ENCODE results near the gene DDX56.

Gene DDX56

GRCh38 chr7:44561962-44562621, 11.6 kb downstream of the DDX56 start:
- no peak overlapping the region for H3K4me3 ChIP-seq (ENCODE audit: low read length)
- H3K79me2 ChIP-seq (ENCODE audit: low read length), result no peaks in the 10 kb centered on the region
- no peaks in the 10 kb centered on the region for H3K27me3 ChIP-seq (ENCODE audit: low read depth, low read length)
- H3K36me3 ChIP-seq (replicated peaks; ENCODE audit: low read depth, low read length), result peaks cover 24% of the 10 kb centered on the region
- no peaks in the 10 kb centered on the region for H3K9me3 ChIP-seq (ENCODE audit: insufficient read depth, low read length)
- H3K9ac ChIP-seq (ENCODE audit: low read length), result no peak overlapping the region
- no peak overlapping the region for H3K4me2 ChIP-seq (ENCODE audit: low read length)
- peaks cover 10% of the 10 kb centered on the region for H4K20me1 ChIP-seq (ENCODE audit: insufficient read depth, low read length)
- no peak overlapping the region for H2AFZ ChIP-seq (ENCODE audit: low read depth, low read length)
- no peak for TF ChIP-seq EZH2phosphoT487 (IDR thresholded peaks at IDR 0.05; ENCODE audit: low read depth)
- H3K4me1 ChIP-seq (ENCODE audit: low read length), result no peaks in the 10 kb centered on the region
- no peak overlapping the region for H3K27ac ChIP-seq (ENCODE audit: low read length)

DNA sequence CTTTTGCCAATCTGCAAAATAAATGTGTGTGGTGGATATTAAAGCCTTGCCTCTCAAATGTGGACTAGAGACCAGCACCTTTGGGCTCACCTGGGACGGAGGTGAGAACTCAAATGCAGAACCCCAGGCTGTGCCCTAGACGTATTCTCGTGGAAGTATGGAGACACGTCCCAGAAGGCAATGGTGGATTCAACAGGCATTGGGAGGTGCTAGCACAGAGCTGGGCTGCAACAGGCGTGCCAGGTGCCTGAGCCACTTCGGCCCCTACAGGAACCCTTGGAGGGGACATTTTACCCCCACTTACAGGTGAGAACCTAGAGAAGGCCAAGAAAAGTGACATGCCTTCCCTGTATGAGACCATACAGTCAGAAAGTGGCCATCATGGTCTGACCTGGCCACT, 12.2 kb downstream of the DDX56 start:
- peaks cover 10% of the 10 kb centered on the region for H4K20me1 ChIP-seq (ENCODE audit: insufficient read depth, low read length)
- no peaks in the 10 kb centered on the region for H3K27me3 ChIP-seq (ENCODE audit: low read depth, low read length)
- no peak overlapping the region for H3K4me2 ChIP-seq (ENCODE audit: low read length)
- peaks cover 22% of the 10 kb centered on the region for H3K36me3 ChIP-seq (replicated peaks; ENCODE audit: low read depth, low read length)
- H3K4me1 ChIP-seq (ENCODE audit: low read length), result no peaks in the 10 kb centered on the region
- no peak for TF ChIP-seq CTCF (IDR thresholded peaks at IDR 0.05; ENCODE audit: low read depth, low read length)
- no peak for TF ChIP-seq EZH2phosphoT487 (IDR thresholded peaks at IDR 0.05; ENCODE audit: low read depth)
- H3K9ac ChIP-seq (ENCODE audit: low read length), result no peak overlapping the region
- no peak overlapping the region for H3K4me3 ChIP-seq (ENCODE audit: low read length)
- no peaks in the 10 kb centered on the region for H3K79me2 ChIP-seq (ENCODE audit: low read length)
- H3K9me3 ChIP-seq (ENCODE audit: insufficient read depth, low read length), result no peaks in the 10 kb centered on the region
- H2AFZ ChIP-seq (ENCODE audit: low read depth, low read length), result no peak overlapping the region
- H3K27ac ChIP-seq (ENCODE audit: low read length), result no peak overlapping the region

GRCh38 chr7:44559485-44559884, 14.2 kb downstream of the DDX56 start:
- no peaks in the 10 kb centered on the region for H3K27me3 ChIP-seq (ENCODE audit: low read depth, low read length)
- H3K4me2 ChIP-seq (ENCODE audit: low read length), result no peak overlapping the region

DNA sequence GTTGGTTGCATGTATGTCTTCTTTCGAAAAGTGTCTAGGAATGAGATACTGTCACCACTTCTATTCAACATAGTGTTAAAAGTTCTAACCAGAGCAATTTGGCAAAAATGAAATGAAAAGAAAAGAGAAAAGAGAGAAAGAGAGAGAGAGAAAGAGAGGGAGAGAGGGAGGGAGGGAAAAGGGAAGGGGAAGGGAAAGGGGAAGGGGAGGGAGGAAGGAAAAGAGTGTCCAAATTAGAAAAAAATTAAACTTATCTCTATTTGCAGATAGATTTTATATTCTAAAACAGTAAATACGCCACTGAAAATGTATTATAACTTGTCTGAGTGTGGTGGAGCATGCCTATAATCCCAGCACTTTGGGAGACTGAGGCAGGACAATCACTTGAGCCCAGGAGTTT, 16.2 kb downstream of the DDX56 start:
- Histone ChIP-seq H3K4me3 (ENCODE audit: low read length) (no peak overlapping the region), H3K27ac (ENCODE audit: low read length) (no peak overlapping the region), H2AFZ (ENCODE audit: low read depth, low read length) (no peak overlapping the region), H3K36me3 (replicated peaks; ENCODE audit: low read depth, low read length) (no peaks in the 10 kb centered on the region), H3K79me2 (ENCODE audit: low read length) (no peaks in the 10 kb centered on the region), H3K9me3 (ENCODE audit: insufficient read depth, low read length) (no peaks in the 10 kb centered on the region), H3K9ac (ENCODE audit: low read length) (no peak overlapping the region), H4K20me1 (ENCODE audit: insufficient read depth, low read length) (no peaks in the 10 kb centered on the region; the same call in 1 of the 2 replicates), H3K4me2 (ENCODE audit: low read length) (no peak overlapping the region), H3K4me1 (ENCODE audit: low read length) (no peaks in the 10 kb centered on the region), H3K27me3 (ENCODE audit: low read depth, low read length) (no peaks in the 10 kb centered on the region)
- no peak for TF ChIP-seq EZH2phosphoT487 (IDR thresholded peaks at IDR 0.05; ENCODE audit: low read depth)
- no peak for TF ChIP-seq CTCF (IDR thresholded peaks at IDR 0.05; ENCODE audit: low read depth, low read length)

More at GRCh38 chr7:44559485-44559884, 14.2 kb downstream of the DDX56 start:
- Histone ChIP-seq H3K36me3 (replicated peaks; ENCODE audit: low read depth, low read length) (peaks cover 10% of the 10 kb centered on the region), H3K9me3 (ENCODE audit: insufficient read depth, low read length) (no peaks in the 10 kb centered on the region), H3K4me1 (ENCODE audit: low read length) (no peaks in the 10 kb centered on the region), H4K20me1 (ENCODE audit: insufficient read depth, low read length) (peaks cover 1% of the 10 kb centered on the region; the same call in 1 of the 2 replicates), H3K4me3 (ENCODE audit: low read length) (no peak overlapping the region), H3K9ac (ENCODE audit: low read length) (no peak overlapping the region), H3K27ac (ENCODE audit: low read length) (no peak overlapping the region), H2AFZ (ENCODE audit: low read depth, low read length) (no peak overlapping the region), H3K79me2 (ENCODE audit: low read length) (no peaks in the 10 kb centered on the region)
- no peak for TF ChIP-seq CTCF (IDR thresholded peaks at IDR 0.05; ENCODE audit: low read depth, low read length)
- no peak for TF ChIP-seq EZH2phosphoT487 (IDR thresholded peaks at IDR 0.05; ENCODE audit: low read depth)
